GM12878 (cell line): ENCODE data around the gene BIVM.

Experiments used
- CTCF ChIP-seq, 3 experiments: IDR thresholded peaks in 2 of 3; conservative IDR thresholded peaks in 1 of 3; 2 replicates each; pipeline ENCODE4 v1.5.1; 2011; ENCODE audit warnings: low read depth in 3 of 3, low read length in 3 of 3, mild to moderate bottlenecking in 3 of 3, control low read depth in 2 of 3, moderate library complexity in 2 of 3, inconsistent platforms in 1 of 3, mixed read lengths in 1 of 3; ENCODE audit not compliant: control insufficient read depth in 2 of 3, insufficient read depth in 1 of 3; ENCODE audit errors: extremely low read depth in 1 of 3
- HDAC6 ChIP-seq: fragments of 200-600 bp; sonication (generic); IDR thresholded peaks from one replicate; pipeline ENCODE4 v1.8.0; 2017; ENCODE audit warnings: antibody characterized with exemption; ENCODE audit not compliant: unreplicated experiment
- NKRF ChIP-seq: fragments of 450-650 bp; conservative IDR thresholded peaks from 2 replicates; pipeline ENCODE4 v1.6.1; 2017; ENCODE audit warnings: mild to moderate bottlenecking, moderate library complexity
- PAX8 ChIP-seq: fragments of 450-650 bp; IDR thresholded peaks from 2 replicates; pipeline ENCODE4 v1.6.1; 2017; ENCODE audit warnings: mild to moderate bottlenecking, moderate library complexity
- SIN3A ChIP-seq: IDR thresholded peaks from 2 replicates; pipeline ENCODE4 v1.6.1; 2012; ENCODE audit warnings: low read depth, low read length, improper control_type of control experiment
- SRF ChIP-seq, 2 experiments: IDR thresholded peaks; 2 replicates each; pipeline ENCODE4 v1.6.1; 2011; ENCODE audit warnings: low read depth in 2 of 2, low read length in 2 of 2, mild to moderate bottlenecking in 1 of 2, moderate library complexity in 1 of 2

- TF ChIP-seq SRF (IDR thresholded peaks at IDR 0.05; ENCODE audit: low read depth in 2 of 2, low read length in 2 of 2): no peak
- TF ChIP-seq SIN3A: no peak
- TF ChIP-seq HDAC6: no peak
- TF ChIP-seq PAX8: no peak
- TF ChIP-seq CTCF (IDR thresholded peaks at IDR 0.05 in 2 of 3, conservative IDR thresholded peaks at IDR 0.05 in 1 of 3; ENCODE audit: control insufficient read depth in 2 of 3, extremely low read depth in 1 of 3, insufficient read depth in 1 of 3, low read depth in 3 of 3, low read length in 3 of 3): no peak
- TF ChIP-seq NKRF: no peak
Observed at GRCh38 chr13:102757006-102757405, 41.9 kb upstream of the BIVM start.
